Prostate gland (tissue), 2 donors: ENCODE measurements around the gene ECHS1.
"Not testable (repeated sequence)": the region's sequence is repeated elsewhere in the genome, so short reads cannot be mapped to it uniquely, and the experiment has no call there.

Experiments used
- CTCF ChIP-seq, 4 experiments: fragments of 200-600 bp in 2 of 4; fragments of 450-650 bp in 2 of 4; sonication (generic) in 2 of 4; IDR thresholded peaks; 1 replicate in 3 of 4; 2 replicates in 1 of 4; pipeline ENCODE4 v1.5.1; 2016 to 2019; ENCODE audit warnings: antibody characterized with exemption in 4 of 4, mild to moderate bottlenecking in 2 of 4, moderate library complexity in 2 of 4
- POLR2A ChIP-seq: fragments of 450-650 bp; IDR thresholded peaks from one replicate; pipeline ENCODE4 v1.6.1; 2016; ENCODE audit warnings: antibody characterized with exemption, mild to moderate bottlenecking
- POLR2AphosphoS5 ChIP-seq: sonication (generic); formaldehyde crosslinking; IDR thresholded peaks from one replicate; pipeline ENCODE4 v1.6.1; 2017; ENCODE audit warnings: antibody characterized with exemption

- TF ChIP-seq POLR2A; CTCF (IDR thresholded peaks at IDR 0.05); POLR2AphosphoS5: not testable (repeated sequence)
These were observed 41.2 kb upstream of the ECHS1 start for GRCh38 chr10:133414401-133414800.
